Subcutaneous adipose tissue (tissue), 4 donors: ENCODE results near the gene LY6G6D. TPM values are rescaled to one million over a fixed set of nuclear protein-coding genes. Genes with fewer than 3 reads are reported as not detected.

Experiments used
- CTCF ChIP-seq: fragments of 450-650 bp; IDR thresholded peaks from one replicate; pipeline ENCODE4 v1.5.1; 2016; ENCODE audit warnings: low read depth, mild to moderate bottlenecking, control low read depth, antibody characterized with exemption, moderate library complexity
- total RNA-seq, 4 donors: library from RNA; depleted of rRNA; stranded (reverse); fragments of >200 nt; gene quantifications; one replicate each; pipeline ENCODE4 v1.1.0, GENCODE V29; 2016

Gene LY6G6D
- total RNA-seq, 4 donors from 2014 or later, result not detected

- no peak for TF ChIP-seq CTCF
These were observed 8.3 kb downstream of the LY6G6D start, which contains the start of gene MPIG6B for GRCh38 chr6:31723245-31723979. TSS of gene MPIG6B (plus strand) at chr6:31723373. CDS start at chr6:31723384, 11 bp downstream.

GRCh38 chr6:31723980-31724691 is 9.0 kb downstream of the LY6G6D start:
- no peak for TF ChIP-seq CTCF

- no peak for TF ChIP-seq CTCF
These were observed 10.6 kb downstream of the LY6G6D start for GRCh38 chr6:31725502-31726350.

- no peak for TF ChIP-seq CTCF
These were observed 12.0 kb downstream of the LY6G6D start for GRCh38 chr6:31727034-31727716.

- no peak for TF ChIP-seq CTCF
These were observed 12.8 kb downstream of the LY6G6D start for GRCh38 chr6:31727717-31728671.

GRCh38 chr6:31728767-31729514 is 13.8 kb downstream of the LY6G6D start, which contains the start of gene DDAH2:
TSS of gene DDAH2 (minus strand) at chr6:31729299. CDS start at chr6:31729161, 138 bp downstream.
- no peak for TF ChIP-seq CTCF
